Glomerular endothelial cell (primary cell): ENCODE data around the gene PAPPA2. TPM values are rescaled to one million over a fixed set of nuclear protein-coding genes. Genes with fewer than 3 reads are reported as not detected.

Experiments
- DNase-seq: peaks from one replicate; pipeline ENCODE4 v3.0.0-alpha.2; 2011; ENCODE audit warnings: low read depth, low spot score; ENCODE audit errors: extremely low read depth
- total RNA-seq: library from RNA; depleted of rRNA; stranded (reverse); fragments of >200 nt; gene quantifications from 2 replicates; pipeline ENCODE4 v1.2.3, GENCODE V29; 2015

Gene PAPPA2
- total RNA-seq, 1 donor from 2014 or later = 0.18 TPM

DNA sequence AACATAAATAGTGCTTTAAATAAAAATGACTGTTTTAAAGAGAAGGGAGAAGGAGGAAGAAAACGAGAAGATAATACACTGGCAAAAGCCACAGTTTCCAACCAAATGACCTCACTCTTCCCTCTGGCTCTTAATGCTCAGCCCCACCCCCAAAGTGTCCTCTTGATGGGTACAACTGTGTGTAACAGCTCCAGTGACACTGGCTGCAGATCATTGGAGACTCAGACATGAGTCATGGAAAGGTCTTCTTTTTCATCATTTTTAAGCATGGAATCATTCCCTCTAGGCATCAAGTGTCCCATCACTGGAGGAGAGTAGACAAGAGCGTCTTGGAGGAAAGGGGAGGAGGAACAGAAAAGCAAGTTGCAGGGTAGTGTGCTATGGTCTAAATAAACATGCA, 333.0 kb downstream of the PAPPA2 start:
- no peak for DNase-seq

DNA sequence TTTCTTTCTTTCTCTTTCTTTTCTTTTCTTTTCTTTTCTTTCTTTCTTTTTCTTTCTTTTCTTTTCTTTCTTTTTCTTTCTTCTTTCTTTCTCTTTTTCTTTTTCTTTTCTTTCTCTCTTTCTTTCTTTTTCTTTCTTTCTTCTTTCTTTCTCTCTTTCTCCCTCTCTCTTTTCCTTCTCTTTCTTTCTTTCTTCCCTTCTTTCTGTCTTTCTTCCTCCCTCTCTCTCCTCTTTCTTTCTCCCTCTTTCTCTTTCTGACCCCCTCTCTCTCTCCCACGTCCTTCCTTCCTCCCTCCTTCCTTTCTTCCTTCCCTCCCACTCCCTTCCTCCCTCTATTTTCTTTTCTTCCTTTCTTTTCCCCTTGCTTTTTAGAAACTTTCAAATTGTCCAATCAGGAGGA, 333.6 kb downstream of the PAPPA2 start:
- no peak for DNase-seq

DNA sequence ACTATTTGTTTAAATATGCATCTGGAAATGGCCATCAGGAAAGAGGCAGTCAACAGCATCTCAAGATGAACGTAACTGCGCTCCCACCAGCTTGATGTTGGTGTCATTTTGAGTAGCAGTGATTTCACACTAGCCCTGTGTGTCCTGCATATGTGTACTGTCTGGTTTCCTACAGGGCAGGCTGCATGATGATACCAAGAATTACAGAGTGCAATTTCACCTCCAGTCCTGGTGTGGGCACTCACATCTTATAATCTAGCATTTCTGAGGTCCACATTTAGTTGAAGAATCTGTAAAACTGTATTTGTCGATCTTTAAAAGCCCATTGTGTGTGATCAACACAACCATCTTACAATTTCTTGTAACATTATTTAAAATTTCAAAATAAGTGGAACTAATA, 336.4 kb downstream of the PAPPA2 start:
- no peak for DNase-seq

DNA sequence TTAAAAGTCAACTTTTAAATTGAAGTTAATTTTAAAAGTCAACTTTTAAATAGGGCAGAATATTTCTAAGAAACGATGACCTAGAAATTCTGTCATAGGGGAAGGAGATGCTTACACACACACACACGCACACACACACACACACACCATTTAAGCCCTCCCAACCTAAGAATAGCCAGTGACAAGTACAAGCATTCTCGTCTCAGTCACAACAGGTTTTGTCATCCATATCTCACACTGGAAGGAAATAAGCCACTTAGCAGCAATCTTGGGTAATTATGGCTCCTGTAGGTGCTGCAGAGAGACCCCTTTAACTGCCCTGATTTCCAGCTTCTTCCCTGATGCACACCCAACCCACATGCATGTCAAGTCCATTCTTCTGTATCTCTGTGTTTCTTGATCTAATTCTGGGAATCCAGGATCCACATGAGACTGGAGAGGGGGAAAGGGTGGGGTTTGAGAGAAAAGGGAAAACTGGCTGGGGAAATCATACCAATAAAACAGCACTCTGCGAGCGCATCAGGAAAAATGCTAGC, 338.1 kb downstream of the PAPPA2 start:
- no peak for DNase-seq

DNA sequence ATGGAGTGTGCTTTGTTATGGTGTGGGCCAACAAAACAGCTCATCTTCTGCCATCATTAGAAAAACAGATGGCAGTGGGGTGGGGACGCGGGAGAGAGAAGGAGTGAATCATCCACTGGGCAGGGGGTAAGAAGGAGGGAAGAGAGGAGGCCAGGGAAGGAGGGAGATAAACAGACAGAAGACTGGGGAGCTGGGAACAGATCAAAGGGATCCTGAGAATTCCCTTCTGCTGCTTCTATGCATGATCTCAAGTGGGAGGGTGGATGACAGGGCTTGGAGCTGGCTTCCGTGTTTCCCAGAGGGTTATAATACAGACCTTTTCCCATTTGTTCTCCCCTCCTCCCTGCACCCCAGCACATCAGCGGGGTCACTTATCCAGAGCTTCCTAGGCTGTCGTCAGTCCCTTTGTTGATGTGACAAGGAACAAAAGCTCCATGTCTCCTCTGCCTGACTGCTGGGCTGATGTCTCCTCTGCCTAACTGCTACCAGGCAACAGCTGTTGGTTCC, 338.6 kb downstream of the PAPPA2 start:
- no peak for DNase-seq

DNA sequence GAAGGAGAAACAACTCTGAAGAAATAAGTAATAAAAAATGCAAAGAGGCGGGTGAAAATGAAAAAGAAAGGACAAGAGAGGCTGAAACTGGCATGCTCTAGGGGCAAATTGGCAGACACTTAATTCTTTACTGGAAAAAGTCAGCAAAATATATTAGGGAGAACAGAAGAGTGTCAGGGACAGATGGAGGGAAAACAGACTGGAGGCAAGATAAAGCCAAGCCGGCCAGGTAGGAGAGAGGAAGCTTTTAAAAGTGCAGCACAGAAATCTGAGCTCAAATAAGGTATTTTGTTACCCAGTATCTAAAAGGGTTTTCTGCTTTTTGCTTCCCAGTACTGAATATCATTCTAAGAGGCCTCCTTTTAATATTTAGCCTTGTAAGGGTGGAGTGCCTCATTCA, 339.3 kb downstream of the PAPPA2 start:
- no peak for DNase-seq

DNA sequence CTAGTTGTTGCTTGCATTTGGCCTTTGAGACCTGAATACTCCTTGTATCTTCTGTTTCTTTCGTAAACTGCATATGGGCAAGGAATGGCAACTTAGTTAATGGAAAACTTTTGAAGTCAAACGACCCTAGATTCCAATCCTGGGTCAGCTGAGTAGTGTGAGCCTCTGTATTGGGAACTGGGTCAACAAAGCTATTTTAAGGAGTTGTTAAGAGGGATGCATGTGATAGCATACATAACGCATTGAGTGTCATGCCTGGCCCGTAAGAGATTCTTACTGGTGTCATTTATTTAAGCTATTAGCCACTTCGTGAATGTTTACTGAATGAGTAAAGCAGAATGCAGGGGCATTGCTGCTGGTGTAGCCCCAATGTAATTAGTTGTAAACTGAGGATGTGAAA, 340.1 kb downstream of the PAPPA2 start:
- no peak for DNase-seq

DNA sequence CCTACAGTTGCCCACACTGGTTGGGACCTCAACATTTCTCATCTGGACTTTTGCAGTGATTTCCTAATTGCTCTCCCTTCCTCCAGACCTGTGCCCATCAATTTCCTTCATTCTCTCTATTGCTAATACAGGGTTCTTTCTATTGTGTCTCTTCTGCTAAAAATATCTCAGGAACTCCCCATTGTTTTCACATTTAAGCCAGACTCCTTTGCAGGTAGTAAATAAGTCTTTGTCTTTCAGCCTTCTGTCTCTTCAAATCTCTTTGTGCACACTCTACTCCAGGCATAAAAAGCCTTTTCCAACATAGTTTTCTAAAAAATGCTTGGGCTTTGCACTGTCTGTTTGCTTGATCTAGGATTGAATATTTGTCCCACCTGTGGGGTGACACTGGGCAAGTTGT, 340.6 kb downstream of the PAPPA2 start:
- DNase-seq = no peak

DNA sequence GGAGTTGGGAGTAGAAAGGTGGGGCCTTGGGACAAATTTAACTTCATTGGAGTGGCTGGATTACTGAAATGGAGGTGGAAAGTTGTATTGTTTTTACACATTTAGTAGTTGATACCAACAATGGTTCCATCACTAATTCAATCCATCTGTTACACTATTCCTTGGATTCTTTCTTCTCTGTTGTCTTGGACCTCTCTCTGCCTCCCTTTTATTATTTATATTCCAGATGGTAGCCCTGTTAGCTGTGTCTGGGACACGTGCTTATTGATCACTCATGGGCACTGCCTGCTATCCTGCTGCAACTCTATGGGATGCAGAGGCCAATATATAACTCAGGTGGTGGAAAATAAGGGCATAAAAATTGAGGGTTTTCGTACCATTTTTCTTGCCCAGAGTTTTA, 346.3 kb downstream of the PAPPA2 start:
- DNase-seq = no peak

DNA sequence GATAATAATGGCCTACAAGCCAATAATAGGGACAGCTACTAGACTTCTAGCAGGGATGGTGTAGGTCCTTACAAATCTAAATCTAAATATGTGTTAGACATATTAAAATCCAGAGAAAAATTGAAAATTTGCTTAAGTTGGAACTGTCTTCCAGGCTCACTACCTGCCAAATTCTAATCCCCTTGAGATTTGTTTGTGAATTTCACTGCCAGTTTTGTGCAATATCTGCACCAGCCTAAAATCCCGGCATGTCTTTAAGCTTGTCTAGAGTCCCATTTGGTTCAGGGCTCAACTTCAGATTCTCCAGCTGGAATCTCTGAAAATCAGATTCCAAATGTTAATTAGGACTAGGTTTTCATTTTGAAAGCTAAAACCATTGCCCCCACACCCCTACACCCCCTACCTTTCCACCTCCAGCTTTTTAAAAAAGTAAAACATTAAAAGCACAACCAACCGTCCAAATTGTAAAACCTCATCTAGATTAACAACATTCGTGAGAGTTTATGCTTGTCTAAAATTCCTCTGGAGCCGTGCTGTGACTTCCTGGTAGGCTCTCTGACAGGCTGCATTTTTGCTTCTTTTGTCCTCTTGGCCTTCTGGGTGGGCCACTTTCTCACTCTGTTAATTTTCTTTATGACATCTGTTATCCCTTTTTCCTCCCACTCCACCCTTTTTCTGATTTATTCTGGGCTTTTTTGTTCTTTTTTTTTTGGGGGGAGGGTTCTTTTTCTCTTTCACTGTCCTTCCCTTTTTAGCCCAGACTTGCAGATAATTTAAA, 348.7 kb downstream of the PAPPA2 start:
- no peak for DNase-seq

DNA sequence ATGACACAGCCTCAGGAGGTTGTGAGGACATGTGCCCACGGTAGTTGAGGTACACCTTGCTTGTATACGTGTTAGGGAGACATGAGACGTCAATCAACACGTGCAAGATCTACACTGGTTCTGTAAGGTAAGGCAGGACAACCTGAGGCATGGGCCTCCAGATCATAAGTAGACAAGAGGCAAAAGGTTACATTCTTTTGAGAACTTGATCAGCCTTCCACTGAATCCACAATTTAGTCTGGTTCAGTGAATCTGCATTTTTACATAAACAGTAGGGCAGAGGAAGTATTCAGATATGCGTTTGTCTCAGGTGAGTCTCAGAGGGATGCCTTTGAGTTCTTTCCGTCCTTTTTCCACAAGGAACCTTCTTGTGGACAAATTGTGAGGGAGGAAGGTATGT, 352.6 kb downstream of the PAPPA2 start:
- no peak for DNase-seq

DNA sequence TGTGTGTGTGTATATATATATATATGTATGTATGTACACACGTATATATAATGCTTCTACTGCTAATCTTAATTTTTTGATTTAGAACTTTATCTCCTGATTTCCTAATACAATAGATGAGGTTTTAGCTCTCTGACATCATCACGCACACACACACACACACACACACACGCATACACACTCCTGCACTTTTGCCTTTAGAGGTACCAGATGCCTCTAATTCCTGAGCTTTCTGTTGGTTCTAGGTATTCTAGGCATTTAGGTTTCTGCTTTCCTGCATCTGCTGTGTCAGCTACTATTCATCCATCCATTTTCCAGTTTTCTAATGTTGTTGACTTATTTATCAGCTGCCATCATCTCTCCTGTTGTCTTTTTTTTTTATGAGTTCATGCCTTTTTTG, 353.3 kb downstream of the PAPPA2 start:
- no peak for DNase-seq

DNA sequence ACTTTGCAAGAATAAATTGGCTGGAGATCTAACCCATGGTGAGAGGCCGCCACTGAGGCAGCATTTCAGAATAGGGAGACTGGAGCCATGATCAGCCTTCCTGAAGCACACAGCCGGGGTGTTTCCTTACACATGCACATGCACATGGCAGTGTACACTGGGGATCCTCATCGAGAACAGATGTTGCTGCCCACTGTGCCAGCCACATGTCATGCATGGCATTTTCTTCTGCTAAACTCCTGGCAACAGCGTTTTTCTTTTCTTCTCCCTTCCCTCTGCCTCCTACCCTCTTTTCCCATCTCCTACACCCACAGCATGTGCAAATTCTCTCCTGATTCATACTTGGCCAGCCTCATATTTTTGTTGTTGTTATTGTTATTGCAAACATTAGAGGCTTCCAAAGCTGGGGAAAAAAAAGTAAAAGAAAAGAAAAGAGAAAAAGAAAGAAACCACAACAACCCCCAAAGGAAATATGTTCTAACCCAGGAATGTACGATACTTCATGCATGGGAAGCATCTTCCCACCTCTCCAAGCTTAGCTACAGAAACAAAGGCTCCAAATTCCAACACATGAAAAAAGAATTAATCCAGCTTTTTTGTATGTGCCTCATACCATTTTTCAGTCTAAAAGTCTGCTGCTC, 357.5 kb downstream of the PAPPA2 start:
- DNase-seq = no peak

DNA sequence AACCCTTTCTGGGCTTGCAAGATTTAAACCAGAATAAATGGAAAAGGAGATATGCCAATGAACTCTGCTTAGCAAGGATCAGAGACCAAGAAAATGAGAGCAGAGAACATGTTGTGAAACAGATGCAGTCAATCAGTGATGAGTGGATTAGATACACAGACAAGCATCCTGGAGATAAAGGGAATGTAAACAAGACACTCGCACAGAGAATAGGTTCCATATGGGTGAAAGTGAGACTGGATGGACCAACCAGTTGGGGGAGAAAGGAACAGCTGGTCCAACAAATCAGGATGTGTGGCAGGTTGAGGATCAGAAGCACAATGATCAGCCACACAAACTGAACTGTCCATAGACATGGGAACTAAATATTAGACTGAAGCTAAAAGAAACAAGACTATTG, 363.3 kb downstream of the PAPPA2 start:
- no peak for DNase-seq

DNA sequence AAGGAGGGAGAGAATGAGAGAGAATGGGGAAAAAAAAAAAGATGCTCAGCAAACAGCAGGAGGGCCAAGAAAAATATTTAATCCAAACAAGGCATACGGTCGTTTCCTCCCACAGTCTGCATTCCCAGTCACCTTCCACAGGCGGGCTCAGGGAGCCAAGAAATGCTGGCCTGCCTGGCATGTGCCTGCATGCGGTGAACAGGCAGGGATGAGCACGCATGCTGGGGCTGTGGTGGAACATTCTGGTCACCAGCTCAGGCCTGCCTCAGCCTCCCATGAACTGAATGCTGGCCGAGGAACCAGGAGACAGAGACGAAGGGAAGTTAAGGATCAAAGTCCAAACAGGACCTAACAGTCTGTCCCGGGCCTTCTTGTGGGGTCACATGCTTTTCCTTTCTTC, 366.3 kb downstream of the PAPPA2 start:
- DNase-seq = no peak

DNA sequence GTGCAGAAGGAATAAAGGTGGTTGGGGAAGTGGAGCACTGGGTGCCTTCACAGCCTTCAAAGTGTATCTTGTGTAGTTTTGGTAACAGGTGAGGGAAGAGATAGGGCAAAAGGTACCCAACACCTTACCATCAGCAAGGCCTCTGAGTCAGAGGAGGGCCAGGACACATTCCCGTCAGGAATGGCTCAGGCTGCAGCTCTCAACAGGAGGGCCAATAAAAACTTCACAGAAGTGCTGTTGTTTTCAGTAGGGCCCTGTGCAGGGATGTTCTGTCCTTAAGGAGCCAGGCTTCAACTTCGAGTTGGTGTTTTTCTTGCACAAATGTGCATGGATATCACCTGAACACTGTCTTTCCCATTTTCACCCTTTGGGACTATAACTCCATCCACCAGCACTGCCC, 368.2 kb downstream of the PAPPA2 start:
- no peak for DNase-seq

DNA sequence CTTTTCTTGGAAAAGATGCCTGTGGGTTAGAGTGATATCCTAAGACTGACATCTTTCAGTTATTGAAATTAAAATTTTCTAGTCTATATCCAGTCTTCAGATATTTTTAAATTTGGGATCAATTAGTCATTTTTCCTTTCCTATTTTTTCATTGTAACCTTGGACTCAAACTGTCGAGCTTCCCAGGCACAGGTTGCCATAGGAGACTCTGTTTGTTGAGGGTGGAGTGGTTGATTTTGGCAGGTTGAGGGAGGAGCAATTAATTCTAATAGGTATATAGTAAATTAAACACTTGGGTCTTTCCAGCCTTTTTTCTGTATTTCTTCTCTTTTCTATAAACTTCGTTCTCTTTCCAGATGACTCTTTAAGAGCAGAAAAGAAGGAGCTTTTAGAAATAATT, 374.7 kb downstream of the PAPPA2 start:
- no peak for DNase-seq

DNA sequence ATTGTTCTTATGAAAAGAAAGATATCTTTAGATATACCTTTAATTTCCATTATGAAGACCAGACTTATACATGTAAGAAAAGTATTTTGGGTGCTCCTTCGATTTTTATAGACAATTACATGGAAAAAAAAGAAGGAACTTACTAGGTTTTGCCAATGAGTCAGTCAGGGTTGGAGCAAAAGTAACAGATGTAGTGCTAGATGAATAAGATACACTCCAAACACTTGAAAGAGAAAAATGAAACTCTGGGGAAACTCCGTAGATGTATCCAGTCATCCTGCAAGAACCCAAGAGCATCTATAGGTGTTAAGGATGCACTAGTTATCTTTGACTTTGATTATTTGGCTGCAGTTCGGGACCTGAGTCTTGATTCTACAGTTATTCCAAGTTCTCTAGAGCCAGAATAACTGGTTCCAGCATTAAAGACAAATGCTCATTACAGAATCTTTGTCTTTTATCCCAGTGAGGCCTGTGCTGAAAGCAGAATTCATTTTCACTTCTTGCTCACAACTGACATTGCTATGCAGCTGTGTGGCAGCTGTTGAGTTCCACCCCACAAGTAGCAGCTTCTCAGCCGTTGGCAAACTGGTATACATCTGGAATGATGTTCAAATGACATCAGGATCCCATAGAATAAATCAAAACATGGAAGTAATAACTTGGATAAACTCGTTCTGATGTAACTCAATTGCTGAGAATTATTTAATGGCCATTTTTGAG, 375.5 kb downstream of the PAPPA2 start:
- no peak for DNase-seq

DNA sequence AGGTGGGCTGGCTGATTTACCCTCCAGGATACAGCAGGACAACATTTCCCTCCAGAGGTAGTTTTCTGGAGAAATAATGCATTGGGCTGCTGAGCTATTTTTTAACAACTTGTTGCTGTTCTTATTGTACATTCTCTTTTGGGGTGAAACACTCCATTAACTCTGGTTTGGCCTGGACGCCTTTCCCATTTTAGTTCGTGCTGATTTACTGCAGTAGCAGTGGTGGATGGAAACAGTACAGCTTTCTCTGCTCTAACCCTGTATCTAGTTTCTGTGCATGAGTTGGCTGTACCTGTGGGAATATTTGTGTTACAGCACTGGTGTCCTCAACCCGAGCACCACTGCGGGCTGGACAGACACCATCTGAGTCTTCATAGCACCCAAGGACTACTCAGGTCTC, 376.2 kb downstream of the PAPPA2 start:
- DNase-seq = no peak

DNA sequence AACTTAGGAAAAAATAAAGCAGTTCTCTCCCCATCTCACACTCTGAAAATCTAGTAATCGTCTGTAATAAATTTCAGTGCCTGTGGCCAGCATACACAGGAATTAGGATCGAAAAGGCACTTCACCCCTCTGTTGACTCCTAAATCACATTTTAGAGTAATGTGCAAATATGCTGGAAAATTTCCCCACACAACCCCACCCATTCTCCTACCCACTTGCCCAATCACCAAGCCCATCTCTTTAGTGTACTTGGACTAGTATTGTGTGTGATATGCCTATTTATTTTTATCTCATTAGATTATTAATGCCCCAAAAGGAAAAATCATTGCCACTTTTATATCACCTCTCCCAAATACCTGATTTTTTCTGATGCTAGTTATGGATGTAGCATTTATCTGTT, 378.3 kb downstream of the PAPPA2 start:
- no peak for DNase-seq
